Panc1 (cell line): Measurements from ENCODE around the gene NFATC3. TPM values are rescaled to one million over a fixed set of nuclear protein-coding genes. Genes with fewer than 3 reads are reported as not detected.

Source experiments
- ATAC-seq: fragments of 200-7000 bp; cut with Tn5 transposase; 2 replicates; pipeline ENCODE4 v1.9.1; 2020; ENCODE audit warnings: mild to moderate bottlenecking, moderate library complexity
- BruUV-seq: library from RNA; stranded (reverse); fragments of 400-500 nt; replicated peaks from 2 replicates; lab custom pipeline; 2021; lab: Mats Ljungman, UMichigan
- CTCF ChIA-PET: fragments of 300-600 bp; sonication (Branson Sonifier 250); formaldehyde crosslinking; loops from one replicate; lab custom pipeline; 2022; ENCODE audit warnings: antibody characterized with exemption; lab: Charles Lee
- POLR2A ChIA-PET: fragments of 300-600 bp; sonication (Branson Sonifier 250); formaldehyde crosslinking; loops from one replicate; lab custom pipeline; 2022; ENCODE audit warnings: antibody characterized with exemption; lab: Charles Lee
- DNase-seq: peaks from one replicate; pipeline ENCODE4 v3.0.0-alpha.2; 2010; ENCODE audit warnings: low read depth, low spot score
- H3K27ac ChIP-seq: 2 replicates; pipeline ENCODE4 v1.5.1; 2011; ENCODE audit warnings: mild to moderate bottlenecking, low read length, inconsistent platforms
- H3K27me3 ChIP-seq: fragments of 200-500 bp; sonication (Bioruptor generic); 2 replicates; pipeline ENCODE4 v1.6.0; 2014; ENCODE audit warnings: low read length, inconsistent platforms; ENCODE audit not compliant: control insufficient read depth, insufficient read depth
- H3K36me3 ChIP-seq: fragments of 200-500 bp; sonication (Bioruptor generic); 2 replicates; pipeline ENCODE4 v1.5.1; 2014; ENCODE audit warnings: inconsistent platforms, mild to moderate bottlenecking, low read length, moderate library complexity; ENCODE audit not compliant: control insufficient read depth, insufficient read depth
- H3K4me1 ChIP-seq: 2 replicates; pipeline ENCODE4 v1.5.1; 2011; ENCODE audit warnings: inconsistent platforms, mild to moderate bottlenecking, low read length, moderate library complexity; ENCODE audit not compliant: control insufficient read depth, insufficient read depth
- H3K4me3 ChIP-seq, 2 experiments: 2 replicates each; pipeline ENCODE4 v1.5.1; 2011 to 2012; ENCODE audit warnings: low read depth in 2 of 2, low read length in 2 of 2, mild to moderate bottlenecking in 2 of 2, inconsistent platforms in 1 of 2, moderate library complexity in 1 of 2
- H3K9me3 ChIP-seq: fragments of 200-500 bp; sonication (Bioruptor generic); 2 replicates; pipeline ENCODE4 v1.5.1; 2014; ENCODE audit warnings: low read depth, mild to moderate bottlenecking, inconsistent platforms, low read length, moderate library complexity; ENCODE audit not compliant: control insufficient read depth, insufficient read depth
- CTCF ChIP-seq: fragments of 450-650 bp; IDR thresholded peaks from 2 replicates; pipeline ENCODE4 v1.5.1; 2017; ENCODE audit warnings: mild to moderate bottlenecking
- POLR2AphosphoS5 ChIP-seq: IDR thresholded peaks from 2 replicates; pipeline ENCODE4 v1.6.1; 2012; ENCODE audit warnings: mild to moderate bottlenecking, low read depth, low read length, moderate library complexity
- REST ChIP-seq, 2 experiments: IDR thresholded peaks; 2 replicates each; pipeline ENCODE4 v1.6.1; 2011 to 2012; ENCODE audit warnings: low read depth in 2 of 2, control low read depth in 1 of 2, low read length in 1 of 2, mild to moderate bottlenecking in 1 of 2, moderate library complexity in 1 of 2; ENCODE audit not compliant: insufficient read depth in 1 of 2
- SIN3A ChIP-seq: IDR thresholded peaks from 2 replicates; pipeline ENCODE4 v1.6.1; 2012; ENCODE audit warnings: low read depth, mild to moderate bottlenecking, low read length, moderate library complexity, borderline replicate concordance; ENCODE audit not compliant: insufficient read depth
- TCF7L2 ChIP-seq: IDR thresholded peaks from 2 replicates; pipeline ENCODE4 v1.6.1; 2011; ENCODE audit warnings: mild to moderate bottlenecking, low read depth, low read length, inconsistent platforms
- in situ Hi-C: cut with HindIII; loops from 2 replicates; pipeline ENCODE4 v1.10.0; 2016; ENCODE audit warnings: low sequenced_read_pairs, low pct_unique_long_range_greater_than_20kb
- intact Hi-C: fragments of 100-400 bp; cut with micrococcal nuclease; formaldehyde crosslinking; loops from one replicate; pipeline ENCODE4 v1.10.0; 2022; ENCODE audit not compliant: unreplicated experiment
- total RNA-seq: library from RNA; stranded (reverse); gene quantifications from one replicate; pipeline ENCODE4 v1.2.1, GENCODE V29; 2021; ENCODE audit not compliant: unreplicated experiment

Gene NFATC3
- total RNA-seq, 1 experiment from 2014 or later: 24.8 TPM

- Histone ChIP-seq H3K4me1 (peaks cover 8% of the 10 kb centered on the region), H3K27me3 (no peaks in the 10 kb centered on the region), H3K36me3 (no peaks in the 10 kb centered on the region; the same call in 1 of the 2 replicates), H3K9me3 (no peaks in the 10 kb centered on the region), H3K4me3 (peak overlapping the region; percentile 62 to 76), H3K27ac (peak overlapping the region; percentile 71)
- intact Hi-C loops: no loop called here
- ChIA-PET CTCF (interaction anchor here (0.6 kb wide), 1 partner anchor 85 kb away, joined by 4 read pairs; no protein-coding TSS in a partner anchor), POLR2A (interaction anchor here (0.5 kb wide), 1 partner anchor 94 kb away, joined by 5 read pairs; no protein-coding TSS in a partner anchor)
- ATAC-seq: no peak
- no peak for DNase-seq
- no peak for TF ChIP-seq POLR2AphosphoS5
- no peak for TF ChIP-seq SIN3A
- no peak for TF ChIP-seq REST (IDR thresholded peaks at IDR 0.05; ENCODE audit: insufficient read depth in 1 of 2, low read depth in 2 of 2, low read length in 1 of 2)
- TF ChIP-seq CTCF: no peak
- TF ChIP-seq TCF7L2: no peak
- no TSS peak for BruUV-seq
- in situ Hi-C loops: no loop called here
Observed at GRCh38 chr16:68234188-68235107, 149.3 kb downstream of the NFATC3 start.

- POLR2A ChIA-PET: no interaction called here
- intact Hi-C loops: no loop called here
- BruUV-seq: no TSS peak
- Histone ChIP-seq H3K4me3 (peak overlapping the region; percentile 62 to 76), H3K9me3 (no peaks in the 10 kb centered on the region), H3K27ac (peak overlapping the region; percentile 71), H3K4me1 (peaks cover 8% of the 10 kb centered on the region), H3K36me3 (no peaks in the 10 kb centered on the region; the same call in 1 of the 2 replicates), H3K27me3 (no peaks in the 10 kb centered on the region)
- CTCF ChIA-PET: no interaction called here
- TF ChIP-seq SIN3A (peak; percentile 36; the same call in 1 of the 2 replicates), CTCF (peak; percentile 67), REST (IDR thresholded peaks at IDR 0.05; ENCODE audit: insufficient read depth in 1 of 2, low read depth in 2 of 2, low read length in 1 of 2) (no peak)
- DNase-seq: no peak
- in situ Hi-C loops: no loop called here
- peak; percentile 6; the same call in 1 of the 2 replicates for ATAC-seq
Observed at GRCh38 chr16:68235108-68235886, 150.1 kb downstream of the NFATC3 start.
